ACC112 (cell line): ENCODE measurements around the gene ZEB2.
A peak's percentile ranks its signal among the peaks of the same experiment; 100 is the strongest.

ENCODE experiments used
- H2AFZ ChIP-seq: fragments of 200-600 bp; sonication (generic); one replicate; pipeline ENCODE4 v1.6.0; 2017; ENCODE audit warnings: antibody characterized with exemption, low read length; ENCODE audit not compliant: unreplicated experiment
- H3K27ac ChIP-seq: fragments of 200-600 bp; sonication (generic); 2 replicates; pipeline ENCODE4 v1.5.1; 2014; ENCODE audit warnings: low read depth, mild to moderate bottlenecking, antibody characterized with exemption, low read length, moderate library complexity
- H3K27me3 ChIP-seq: fragments of 200-600 bp; sonication (generic); 2 replicates; pipeline ENCODE4 v1.6.1; 2014; ENCODE audit warnings: mild to moderate bottlenecking, antibody characterized with exemption, low read length, moderate library complexity, mixed read lengths; ENCODE audit not compliant: insufficient read depth
- H3K36me3 ChIP-seq: fragments of 200-600 bp; sonication (generic); 2 replicates; pipeline ENCODE4 v1.6.1; 2016; ENCODE audit warnings: mild to moderate bottlenecking, antibody characterized with exemption, low read length, moderate library complexity, mixed read lengths; ENCODE audit not compliant: insufficient read depth
- H3K4me1 ChIP-seq: fragments of 200-600 bp; sonication (generic); one replicate; pipeline ENCODE4 v1.6.1; 2016; ENCODE audit warnings: low read length, mixed read lengths; ENCODE audit not compliant: insufficient read depth, unreplicated experiment, control insufficient read depth
- H3K4me3 ChIP-seq: fragments of 200-600 bp; sonication (generic); 2 replicates; pipeline ENCODE4 v1.5.1; 2014; ENCODE audit warnings: mild to moderate bottlenecking, low read depth, low read length
- H3K79me2 ChIP-seq: fragments of 200-600 bp; sonication (generic); one replicate; pipeline ENCODE4 v1.6.0; 2016; ENCODE audit warnings: low read length; ENCODE audit not compliant: control insufficient read depth, unreplicated experiment, insufficient read depth

Gene ZEB2

GRCh38 chr2:144519934-144520731 is at the start of gene ZEB2:
Gene ZEB2, minus strand, starts transcription at chr2:144520119. Its CDS starts 2,769 bp downstream, at chr2:144517350.
- Histone ChIP-seq H3K4me3 (peak within 1 kb of the TSS; percentile 88), H2AFZ (no peak within 1 kb of the TSS), H3K27me3 (no peaks in the 10 kb centered on the region)

DNA sequence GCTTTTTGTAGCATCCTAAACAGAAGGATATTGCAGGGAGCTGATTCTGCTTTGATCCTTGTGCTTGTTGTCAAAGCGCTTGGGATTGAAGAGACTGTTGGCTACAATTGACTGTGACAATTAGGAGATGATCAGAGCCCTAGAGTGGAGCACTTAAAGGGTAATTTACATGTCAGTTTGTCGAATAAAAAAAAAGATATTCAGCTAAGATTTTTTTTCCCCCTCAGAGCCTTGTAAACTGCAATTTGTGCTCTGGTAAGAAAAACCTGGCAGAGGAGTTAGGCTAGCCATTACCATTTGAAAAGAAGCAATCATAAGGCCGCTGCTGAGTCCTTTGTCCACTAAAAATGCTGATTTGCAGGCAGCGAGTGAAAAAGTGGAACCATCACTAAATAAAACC is 47.8 kb upstream of the ZEB2 start:
- no peak overlapping the region for H3K27ac ChIP-seq
- no peaks in the 10 kb centered on the region for H3K4me1 ChIP-seq
- no peaks in the 10 kb centered on the region for H3K27me3 ChIP-seq
- H2AFZ ChIP-seq, result no peak overlapping the region
- no peaks in the 10 kb centered on the region for H3K36me3 ChIP-seq
- no peak overlapping the region for H3K4me3 ChIP-seq
- H3K79me2 ChIP-seq, result no peaks in the 10 kb centered on the region

More at GRCh38 chr2:144519934-144520731, at the start of gene ZEB2:
- H3K79me2 ChIP-seq, result peaks cover 48% of the 10 kb centered on the region
- H3K27ac ChIP-seq, result peak within 1 kb of the TSS; percentile 91
- H3K4me1 ChIP-seq, result peaks cover 14% of the 10 kb centered on the region
- no peaks in the 10 kb centered on the region for H3K36me3 ChIP-seq

GRCh38 chr2:144566448-144566847 is 46.5 kb upstream of the ZEB2 start:
- Histone ChIP-seq H3K36me3 (no peaks in the 10 kb centered on the region), H3K79me2 (no peaks in the 10 kb centered on the region), H2AFZ (no peak overlapping the region), H3K4me1 (no peaks in the 10 kb centered on the region), H3K27me3 (no peaks in the 10 kb centered on the region), H3K27ac (no peak overlapping the region), H3K4me3 (no peak overlapping the region)

DNA sequence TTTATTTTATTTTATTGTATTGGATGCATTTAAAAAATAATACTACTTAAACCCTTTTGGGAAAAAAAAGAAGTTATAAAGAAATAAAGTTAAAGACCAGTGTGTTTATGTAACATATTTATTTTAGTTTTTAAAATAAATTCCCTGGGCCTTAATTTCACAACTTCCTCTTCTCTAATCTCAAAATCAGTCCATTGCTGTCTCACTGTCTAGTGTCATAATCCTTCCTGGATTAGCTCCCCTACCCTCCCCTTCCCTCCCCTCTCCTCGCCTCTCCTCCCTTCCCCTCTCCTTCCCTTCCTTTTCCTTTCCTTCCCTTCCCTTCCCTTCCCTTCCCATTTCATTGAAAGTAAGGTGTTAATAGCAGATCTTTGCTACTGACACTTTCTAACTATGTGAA is 40.3 kb upstream of the ZEB2 start:
- H2AFZ ChIP-seq, result no peak overlapping the region

GRCh38 chr2:144559681-144560080 is 39.8 kb upstream of the ZEB2 start:
- no peaks in the 10 kb centered on the region for H3K36me3 ChIP-seq
- H3K27ac ChIP-seq, result no peak overlapping the region
- no peak overlapping the region for H3K4me3 ChIP-seq
- peaks cover 8% of the 10 kb centered on the region for H3K4me1 ChIP-seq
- no peaks in the 10 kb centered on the region for H3K27me3 ChIP-seq
- H2AFZ ChIP-seq, result no peak overlapping the region
- H3K79me2 ChIP-seq, result no peaks in the 10 kb centered on the region

More for the DNA sequence above, 40.3 kb upstream of the ZEB2 start:
- no peaks in the 10 kb centered on the region for H3K27me3 ChIP-seq
- no peaks in the 10 kb centered on the region for H3K36me3 ChIP-seq
- no peak overlapping the region for H3K4me3 ChIP-seq
- H3K27ac ChIP-seq, result no peak overlapping the region
- H3K79me2 ChIP-seq, result no peaks in the 10 kb centered on the region
- H3K4me1 ChIP-seq, result peaks cover 2% of the 10 kb centered on the region

DNA sequence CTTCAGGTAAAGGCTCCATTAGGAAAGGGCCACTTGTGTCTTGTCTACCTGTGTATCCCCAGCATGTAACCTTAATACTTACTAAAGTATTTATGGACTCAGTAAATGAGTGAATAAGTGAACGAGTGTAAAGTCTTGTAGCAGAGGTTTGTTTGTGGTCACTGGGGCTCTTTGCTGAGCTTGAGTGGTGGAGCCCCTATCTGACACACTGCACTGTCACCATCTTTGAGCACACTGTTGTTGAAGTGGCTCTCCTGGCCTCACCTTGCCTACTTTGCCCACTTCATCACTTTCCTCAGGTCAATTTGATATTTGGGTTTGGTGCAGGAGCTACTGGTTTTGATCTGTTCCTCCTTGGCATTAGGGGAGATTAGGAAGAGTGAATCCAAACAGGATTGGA is 39.3 kb upstream of the ZEB2 start:
- Histone ChIP-seq H3K27ac (no peak overlapping the region), H2AFZ (no peak overlapping the region), H3K27me3 (no peaks in the 10 kb centered on the region), H3K79me2 (no peaks in the 10 kb centered on the region), H3K36me3 (no peaks in the 10 kb centered on the region), H3K4me1 (peaks cover 12% of the 10 kb centered on the region), H3K4me3 (no peak overlapping the region)

DNA sequence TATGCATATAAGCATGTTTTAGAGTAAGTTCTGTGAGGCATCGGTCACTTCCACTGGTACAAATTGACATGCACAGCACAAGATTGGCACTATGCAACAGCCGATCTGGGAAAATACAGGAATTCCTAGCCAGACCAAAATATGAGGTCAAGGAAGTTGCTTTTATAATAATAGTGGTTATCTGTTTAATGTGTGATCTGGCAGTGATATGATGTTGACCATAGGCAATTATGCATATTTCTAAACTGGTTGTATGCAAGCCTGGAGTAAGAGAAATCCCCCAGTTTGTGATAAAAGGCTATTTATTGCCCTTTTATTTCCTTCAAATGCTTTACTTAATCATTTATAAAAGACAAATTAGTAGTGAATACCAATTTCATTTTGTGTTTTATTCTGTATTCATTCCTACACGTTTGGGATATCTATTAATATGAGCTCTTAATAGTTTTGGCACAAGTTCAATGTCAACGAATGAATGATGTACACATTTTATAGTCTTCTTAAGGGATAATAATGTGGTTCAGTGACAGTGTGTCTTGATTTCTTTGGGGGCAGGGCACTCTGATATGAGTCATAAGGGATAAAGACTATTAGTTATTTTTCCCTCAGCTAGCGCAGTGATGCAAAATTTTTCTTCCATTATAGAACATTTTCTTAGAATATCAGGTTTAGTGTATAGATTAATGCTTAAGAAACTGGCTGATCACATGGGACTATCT is 34.7 kb upstream of the ZEB2 start:
- Histone ChIP-seq H3K4me1 (peaks cover 28% of the 10 kb centered on the region), H3K27me3 (no peaks in the 10 kb centered on the region), H3K4me3 (no peak overlapping the region), H3K27ac (peak overlapping the region; percentile 92), H2AFZ (no peak overlapping the region), H3K79me2 (no peaks in the 10 kb centered on the region), H3K36me3 (no peaks in the 10 kb centered on the region)

- no peaks in the 10 kb centered on the region for H3K36me3 ChIP-seq
- H3K27me3 ChIP-seq, result no peaks in the 10 kb centered on the region
- H3K4me3 ChIP-seq, result no peak overlapping the region
- H3K27ac ChIP-seq, result peak overlapping the region; percentile 92
- peak overlapping the region; percentile 33 for H2AFZ ChIP-seq
- peaks cover 28% of the 10 kb centered on the region for H3K4me1 ChIP-seq
- H3K79me2 ChIP-seq, result no peaks in the 10 kb centered on the region
Observed at GRCh38 chr2:144553379-144553778, 33.5 kb upstream of the ZEB2 start.

DNA sequence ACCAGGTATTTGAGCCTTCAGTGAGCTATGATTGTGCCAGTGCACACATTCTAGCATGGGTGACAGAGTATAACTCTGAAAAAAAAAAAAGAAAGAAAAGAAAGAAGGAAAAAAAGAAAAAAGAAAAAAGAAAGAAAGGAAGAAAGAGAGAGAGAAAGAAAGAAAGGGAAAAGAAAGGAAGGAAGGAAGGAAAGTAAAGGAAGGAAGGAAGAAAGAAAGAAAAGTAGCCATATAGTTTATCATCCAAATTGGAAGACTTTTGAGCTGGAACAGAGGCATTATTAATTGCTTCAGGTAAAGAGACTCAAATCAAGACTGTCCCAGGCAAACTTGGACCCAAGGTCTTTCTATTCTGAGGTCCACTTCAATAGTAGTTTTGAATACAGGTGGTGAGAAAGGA is 32.9 kb upstream of the ZEB2 start:
- Histone ChIP-seq H3K4me3 (no peak overlapping the region), H2AFZ (peak overlapping the region; percentile 33), H3K36me3 (no peaks in the 10 kb centered on the region), H3K79me2 (no peaks in the 10 kb centered on the region), H3K27ac (peak overlapping the region; percentile 92), H3K4me1 (peaks cover 33% of the 10 kb centered on the region), H3K27me3 (no peaks in the 10 kb centered on the region)

DNA sequence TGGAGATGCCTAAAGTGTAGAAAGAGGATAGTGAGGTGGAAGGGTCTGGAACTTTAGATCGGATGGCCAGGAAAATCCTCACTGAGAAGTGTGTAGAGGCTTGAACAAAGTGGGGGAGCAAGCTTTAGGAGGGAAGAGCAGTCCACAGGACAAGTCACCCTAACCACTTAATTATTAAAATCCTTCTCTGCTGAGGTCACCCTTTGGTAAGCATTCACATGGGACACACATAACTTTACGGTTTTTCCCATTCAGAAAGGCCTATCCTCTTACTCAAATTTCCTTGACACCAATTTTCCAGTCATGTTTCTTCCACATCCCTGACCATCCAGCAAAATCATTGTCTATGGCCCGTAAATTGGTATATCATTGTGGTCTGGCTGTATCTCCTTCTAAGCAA is 31.0 kb upstream of the ZEB2 start:
- Histone ChIP-seq H3K4me3 (no peak overlapping the region), H2AFZ (no peak overlapping the region), H3K4me1 (peaks cover 37% of the 10 kb centered on the region), H3K36me3 (no peaks in the 10 kb centered on the region), H3K27me3 (no peaks in the 10 kb centered on the region), H3K27ac (no peak overlapping the region), H3K79me2 (no peaks in the 10 kb centered on the region)

DNA sequence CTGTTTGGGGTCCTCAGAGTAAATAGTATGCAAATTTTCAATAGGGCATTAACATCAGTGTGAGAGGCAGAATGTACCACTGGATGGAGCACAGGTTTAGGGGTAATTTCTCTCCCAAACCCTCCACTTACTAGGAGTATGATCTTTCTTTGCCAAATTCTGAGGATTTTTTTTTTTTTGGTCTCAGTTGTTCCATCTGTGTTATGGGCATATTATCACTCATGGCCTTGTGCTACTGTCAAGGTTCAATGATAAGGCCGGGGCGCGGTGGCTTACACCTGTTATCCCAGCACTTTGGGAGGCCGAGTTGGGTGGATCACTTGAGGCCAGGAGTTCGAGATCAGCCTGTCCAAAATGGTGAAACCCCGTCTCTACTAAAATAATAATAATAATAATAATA is 30.2 kb upstream of the ZEB2 start:
- Histone ChIP-seq H3K4me3 (no peak overlapping the region), H2AFZ (no peak overlapping the region), H3K79me2 (no peaks in the 10 kb centered on the region), H3K36me3 (no peaks in the 10 kb centered on the region), H3K4me1 (peaks cover 33% of the 10 kb centered on the region), H3K27ac (no peak overlapping the region), H3K27me3 (no peaks in the 10 kb centered on the region)
